Neutrophil (primary cell): Measurements from ENCODE around the gene HOXC9.

ENCODE experiments used
- H3K27ac ChIP-seq: fragments of 200-600 bp; sonication (generic); 2 replicates; pipeline ENCODE4 v1.5.1; 2016; ENCODE audit warnings: mild to moderate bottlenecking, moderate library complexity
- H3K27me3 ChIP-seq: fragments of 200-600 bp; sonication (generic); 2 replicates; pipeline ENCODE4 v1.6.0; 2016; ENCODE audit warnings: mild to moderate bottlenecking
- H3K36me3 ChIP-seq: fragments of 200-600 bp; sonication (generic); 2 replicates; pipeline ENCODE4 v1.5.1; 2017
- H3K4me1 ChIP-seq, 2 experiments: fragments of 200-600 bp in 1 of 2; sonication (generic) in 1 of 2; 1 replicate in 1 of 2; 2 replicates in 1 of 2; pipeline versions ENCODE4 v1.5.1 to v1.6.1; 2013 to 2016; ENCODE audit warnings: low read depth in 1 of 2, low read length in 1 of 2, mild to moderate bottlenecking in 1 of 2, moderate library complexity in 1 of 2; ENCODE audit not compliant: control insufficient read depth in 1 of 2, insufficient read depth in 1 of 2
- H3K4me3 ChIP-seq, 2 experiments: fragments of 200-600 bp in 1 of 2; sonication (generic) in 1 of 2; 1 replicate in 1 of 2; 2 replicates in 1 of 2; pipeline ENCODE4 v1.5.1; 2013 to 2016; ENCODE audit warnings: low read depth in 1 of 2, low read length in 1 of 2, mild to moderate bottlenecking in 1 of 2, moderate library complexity in 1 of 2
- H3K9me3 ChIP-seq: fragments of 200-600 bp; sonication (generic); 2 replicates; pipeline ENCODE4 v1.5.1; 2016
- CTCF ChIP-seq: fragments of 200-600 bp; sonication (generic); IDR thresholded peaks from 2 replicates; pipeline ENCODE4 v1.5.1; 2016; ENCODE audit warnings: antibody characterized with exemption

Gene HOXC9

GRCh38 chr12:53976823-53977595, 23.0 kb upstream of the HOXC9 start:
- Histone ChIP-seq H3K36me3 (no peaks in the 10 kb centered on the region), H3K4me3 (no peak overlapping the region), H3K9me3 (no peaks in the 10 kb centered on the region), H3K27ac (no peak overlapping the region), H3K27me3 (peaks cover 100% of the 10 kb centered on the region), H3K4me1 (peaks cover 0 to 23% of the 10 kb centered on the region in 2 experiments)
- no peak for TF ChIP-seq CTCF

DNA sequence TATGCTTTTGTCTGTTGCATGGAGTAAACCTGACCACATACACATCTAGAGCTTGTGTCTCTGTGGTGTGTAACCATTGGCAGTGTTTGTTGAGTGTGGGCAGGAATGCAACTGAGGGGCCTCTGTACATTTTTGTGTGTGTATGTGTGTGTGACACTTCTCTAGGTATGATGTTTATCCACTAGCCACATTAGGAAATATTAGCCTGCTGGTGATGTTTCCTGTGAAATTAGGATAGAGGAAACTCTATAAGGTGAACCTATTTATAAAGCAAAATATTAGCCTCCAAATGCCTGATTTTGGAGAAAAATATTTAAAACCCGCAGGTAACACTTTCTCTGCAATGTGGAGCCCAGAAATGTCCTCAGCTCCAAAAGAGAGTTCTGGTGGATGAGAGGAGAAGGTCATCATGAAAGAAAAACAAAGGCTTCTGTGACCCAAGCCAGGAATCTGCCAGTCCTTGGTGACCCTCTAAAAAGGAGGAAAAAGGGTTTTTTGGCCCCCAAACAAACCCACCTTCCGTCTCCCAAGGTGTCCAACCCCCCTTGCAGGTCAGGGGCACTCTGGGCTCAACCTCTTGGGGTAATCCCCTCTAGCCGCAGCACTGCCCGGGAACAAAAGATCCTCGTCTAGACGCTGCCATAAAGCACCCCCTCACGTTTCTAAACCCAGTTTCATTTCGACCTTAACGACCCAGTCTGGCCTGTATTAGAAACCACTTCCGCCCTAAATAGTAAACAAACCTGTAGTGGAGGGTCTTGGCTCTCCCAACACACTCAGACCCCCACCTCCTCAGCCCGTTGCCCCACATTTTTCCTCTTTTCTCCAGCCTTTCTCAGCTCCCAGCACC, 22.1 kb upstream of the HOXC9 start:
- Histone ChIP-seq H3K9me3 (no peaks in the 10 kb centered on the region), H3K27ac (no peak overlapping the region), H3K4me3 (no peak overlapping the region), H3K27me3 (peaks cover 100% of the 10 kb centered on the region), H3K36me3 (no peaks in the 10 kb centered on the region), H3K4me1 (peaks cover 0 to 23% of the 10 kb centered on the region in 2 experiments)
- no peak for TF ChIP-seq CTCF

DNA sequence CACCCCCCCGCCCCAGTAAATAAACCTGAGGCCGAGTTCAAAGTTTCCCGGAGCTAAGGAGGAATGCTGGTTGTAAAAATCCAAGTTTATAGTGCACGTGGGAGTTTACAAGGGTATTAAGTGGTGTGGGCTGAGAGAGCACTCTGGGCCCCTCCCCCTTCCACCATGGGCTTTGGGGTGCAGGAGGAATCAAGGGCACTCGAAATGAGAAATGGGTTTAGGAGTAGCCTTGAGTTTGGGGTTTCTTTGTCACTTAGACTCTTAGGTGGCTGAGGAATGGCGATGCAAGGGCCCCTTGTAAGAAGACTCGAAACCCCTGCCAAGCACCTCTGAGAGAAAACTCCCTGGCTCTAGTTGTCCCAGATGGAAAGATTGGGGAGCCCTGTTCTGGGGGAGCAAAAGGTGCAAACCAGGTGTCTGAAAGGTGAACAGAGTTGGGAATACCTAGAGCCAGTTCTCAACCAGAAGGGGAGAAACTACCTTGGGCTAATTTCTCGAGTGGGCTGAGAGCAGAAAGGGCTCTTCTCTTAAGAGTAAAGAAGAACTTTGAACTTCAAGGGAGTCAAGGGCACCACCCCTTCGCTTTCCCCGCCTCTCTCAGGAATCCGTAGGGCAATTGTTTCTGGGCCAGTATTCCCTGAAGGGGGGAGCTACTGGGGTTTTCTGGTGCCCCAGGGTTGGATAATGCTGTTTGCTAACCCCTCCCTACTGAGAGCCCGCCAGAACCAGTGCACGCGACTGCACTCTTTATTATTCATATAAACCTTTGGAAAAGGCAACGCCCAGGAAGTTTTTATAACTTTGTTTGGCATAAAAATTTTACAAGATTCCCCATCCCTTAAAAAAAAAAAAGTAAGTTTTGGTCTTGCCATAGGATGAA, 21.2 kb upstream of the HOXC9 start:
- Histone ChIP-seq H3K27ac (no peak overlapping the region), H3K4me3 (no peak overlapping the region), H3K4me1 (peaks cover under 1 to 25% of the 10 kb centered on the region in 2 experiments), H3K9me3 (no peaks in the 10 kb centered on the region), H3K36me3 (no peaks in the 10 kb centered on the region), H3K27me3 (peaks cover 100% of the 10 kb centered on the region)
- TF ChIP-seq CTCF, result no peak

- Histone ChIP-seq H3K4me1 (peaks cover 8 to 24% of the 10 kb centered on the region in 2 experiments), H3K4me3 (no peak overlapping the region), H3K9me3 (no peaks in the 10 kb centered on the region), H3K36me3 (no peaks in the 10 kb centered on the region), H3K27ac (no peak overlapping the region), H3K27me3 (peaks cover 100% of the 10 kb centered on the region)
- TF ChIP-seq CTCF, result no peak
These were observed 19.7 kb upstream of the HOXC9 start for GRCh38 chr12:53980104-53980801.
